Keratinocyte (primary cell): Measurements from ENCODE around the gene FGL2. TPM values are rescaled to one million over a fixed set of nuclear protein-coding genes. Genes with fewer than 3 reads are reported as not detected.
"Not testable (repeated sequence)": the region's sequence is repeated elsewhere in the genome, so short reads cannot be mapped to it uniquely, and the experiment has no call there.

Experiments used
- DNase-seq: peaks from one replicate; pipeline ENCODE4 v3.0.0-alpha.2; 2011; ENCODE audit warnings: low read depth, missing footprints, low spot score
- FAIRE-seq: peaks from 2 replicates; lab custom pipeline; 2011; peaks lifted over from hg19 to GRCh38; lab: Jason Lieb, UNC
- H2AFZ ChIP-seq: 2 replicates; pipeline ENCODE4 v1.6.0; 2012; ENCODE audit warnings: low read length, control low read depth, inconsistent platforms; ENCODE audit not compliant: control insufficient read depth
- H3K27ac ChIP-seq: 2 replicates; pipeline ENCODE4 v1.5.1; 2011; ENCODE audit warnings: low read length; ENCODE audit not compliant: control insufficient read depth, insufficient read depth
- H3K27me3 ChIP-seq: 3 replicates; pipeline ENCODE4 v1.6.0; 2011; ENCODE audit warnings: low read length; ENCODE audit not compliant: control insufficient read depth, insufficient read depth; ENCODE audit errors: extremely low read depth
- H3K36me3 ChIP-seq, 2 experiments: 2 replicates in 1 of 2; 3 replicates in 1 of 2; pipeline ENCODE4 v1.5.1; 2011; ENCODE audit warnings: low read length in 2 of 2, mild to moderate bottlenecking in 1 of 2; ENCODE audit not compliant: control insufficient read depth in 2 of 2, insufficient read depth in 2 of 2; ENCODE audit errors: extremely low read depth in 1 of 2
- H3K4me1 ChIP-seq: 3 replicates; pipeline ENCODE4 v1.5.1; 2011; ENCODE audit warnings: low read length; ENCODE audit not compliant: control insufficient read depth, insufficient read depth; ENCODE audit errors: extremely low read depth
- H3K4me2 ChIP-seq: 3 replicates; pipeline ENCODE4 v1.6.0; 2011; ENCODE audit warnings: low read depth, low read length; ENCODE audit not compliant: control insufficient read depth, insufficient read depth; ENCODE audit errors: extremely low read depth
- H3K4me3 ChIP-seq, 3 experiments: fragments of 200-600 bp in 1 of 3; sonication (generic) in 1 of 3; 2 replicates in 2 of 3; 3 replicates in 1 of 3; pipeline ENCODE4 v1.5.1; 2011 to 2016; ENCODE audit warnings: low read length in 3 of 3, mild to moderate bottlenecking in 3 of 3, control low read depth in 2 of 3, inconsistent platforms in 1 of 3, low read depth in 1 of 3, mixed read lengths in 1 of 3, mixed run types in 1 of 3, moderate library complexity in 1 of 3; ENCODE audit not compliant: control insufficient read depth in 2 of 3, insufficient read depth in 2 of 3; ENCODE audit errors: extremely low read depth in 1 of 3
- H3K79me2 ChIP-seq: 2 replicates; pipeline ENCODE4 v1.6.0; 2012; ENCODE audit warnings: low read length; ENCODE audit not compliant: control insufficient read depth, insufficient read depth
- H3K9ac ChIP-seq: 3 replicates; pipeline ENCODE4 v1.6.0; 2011; ENCODE audit warnings: low read length; ENCODE audit not compliant: control insufficient read depth, insufficient read depth; ENCODE audit errors: extremely low read depth
- H3K9me1 ChIP-seq: 3 replicates; pipeline ENCODE4 v1.6.0; 2011; ENCODE audit warnings: low read length; ENCODE audit not compliant: control insufficient read depth, insufficient read depth; ENCODE audit errors: extremely low read depth
- H3K9me3 ChIP-seq: 2 replicates; pipeline ENCODE4 v1.5.1; 2012; ENCODE audit warnings: low read depth, low read length; ENCODE audit not compliant: control insufficient read depth
- H4K20me1 ChIP-seq: 3 replicates; pipeline ENCODE4 v1.6.0; 2011; ENCODE audit warnings: low read length; ENCODE audit not compliant: control insufficient read depth, insufficient read depth; ENCODE audit errors: extremely low read depth
- EZH2 ChIP-seq: IDR thresholded peaks from one replicate; pipeline ENCODE4 v1.6.1; 2012; ENCODE audit warnings: inconsistent platforms, mild to moderate bottlenecking, low read length, moderate library complexity
- dilution Hi-C: fragments of 300-500 bp; cut with MboI; formaldehyde crosslinking; loops from one replicate; pipeline ENCODE4 v1.7.0; 2020; ENCODE audit warnings: low sequenced_read_pairs; ENCODE audit not compliant: extremely low pct_ligation_motif_present
- polyA plus RNA-seq, 5 experiments: library from polyadenylated mRNA; depleted of rRNA in 3 of 5; stranded (reverse) in 3 of 5; stranded (forward) in 1 of 5; unstranded in 1 of 5; fragments of >200 nt; gene quantifications; 1 replicate in 1 of 5; 2 replicates in 3 of 5; 3 replicates in 1 of 5; pipeline versions ENCODE4 v1.2.1 to v1.2.3, GENCODE V29; 2011 to 2012; ENCODE audit warnings: missing spikeins in 2 of 5, low read depth in 1 of 5, low replicate concordance in 1 of 5
- TF ChIP-seq, protein P1 (sequence below), 3 experiments: IDR thresholded peaks in 1 of 3; conservative IDR thresholded peaks in 1 of 3; optimal IDR thresholded peaks in 1 of 3; 2 replicates in 2 of 3; 3 replicates in 1 of 3; pipeline versions ENCODE3 to v1.5.1; 2011; ENCODE audit warnings: low read length in 3 of 3, mild to moderate bottlenecking in 3 of 3, moderate library complexity in 2 of 3, control low read depth in 1 of 3, inconsistent platforms in 1 of 3; ENCODE audit not compliant: insufficient read depth in 2 of 3; ENCODE audit errors: extremely low read depth in 1 of 3

FGL2 gene
- polyA plus RNA-seq, 1 donor (not counting 4 experiments of a cell fraction or from before 2014, with no cell fraction given): not detected

GRCh38 chr7:77181015-77181595 lies 18.5 kb downstream of the FGL2 start:
- Histone ChIP-seq H3K9me3 (no peaks in the 10 kb centered on the region), H3K27me3 (no peaks in the 10 kb centered on the region), H3K9ac (no peak overlapping the region), H3K36me3 (no peaks in the 10 kb centered on the region), H3K4me3 (no peak overlapping the region), H2AFZ (no peak overlapping the region), H3K4me1 (no peaks in the 10 kb centered on the region), H3K27ac (no peak overlapping the region), H3K9me1 (no peaks in the 10 kb centered on the region), H3K79me2 (no peaks in the 10 kb centered on the region), H3K4me2 (no peak overlapping the region), H4K20me1 (no peaks in the 10 kb centered on the region)
- DNase-seq (no peak), FAIRE-seq (no peak)
- TF ChIP-seq, protein P1, sequence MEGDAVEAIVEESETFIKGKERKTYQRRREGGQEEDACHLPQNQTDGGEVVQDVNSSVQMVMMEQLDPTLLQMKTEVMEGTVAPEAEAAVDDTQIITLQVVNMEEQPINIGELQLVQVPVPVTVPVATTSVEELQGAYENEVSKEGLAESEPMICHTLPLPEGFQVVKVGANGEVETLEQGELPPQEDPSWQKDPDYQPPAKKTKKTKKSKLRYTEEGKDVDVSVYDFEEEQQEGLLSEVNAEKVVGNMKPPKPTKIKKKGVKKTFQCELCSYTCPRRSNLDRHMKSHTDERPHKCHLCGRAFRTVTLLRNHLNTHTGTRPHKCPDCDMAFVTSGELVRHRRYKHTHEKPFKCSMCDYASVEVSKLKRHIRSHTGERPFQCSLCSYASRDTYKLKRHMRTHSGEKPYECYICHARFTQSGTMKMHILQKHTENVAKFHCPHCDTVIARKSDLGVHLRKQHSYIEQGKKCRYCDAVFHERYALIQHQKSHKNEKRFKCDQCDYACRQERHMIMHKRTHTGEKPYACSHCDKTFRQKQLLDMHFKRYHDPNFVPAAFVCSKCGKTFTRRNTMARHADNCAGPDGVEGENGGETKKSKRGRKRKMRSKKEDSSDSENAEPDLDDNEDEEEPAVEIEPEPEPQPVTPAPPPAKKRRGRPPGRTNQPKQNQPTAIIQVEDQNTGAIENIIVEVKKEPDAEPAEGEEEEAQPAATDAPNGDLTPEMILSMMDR (optimal IDR thresholded peaks at IDR 0.05 in 1 of 3, IDR thresholded peaks at IDR 0.05 in 1 of 3, conservative IDR thresholded peaks at IDR 0.05 in 1 of 3; ENCODE audit: extremely low read depth in 1 of 3, insufficient read depth in 2 of 3, low read length in 3 of 3): no peak
- no peak for TF ChIP-seq EZH2
- dilution Hi-C loops: no loop called here

DNA sequence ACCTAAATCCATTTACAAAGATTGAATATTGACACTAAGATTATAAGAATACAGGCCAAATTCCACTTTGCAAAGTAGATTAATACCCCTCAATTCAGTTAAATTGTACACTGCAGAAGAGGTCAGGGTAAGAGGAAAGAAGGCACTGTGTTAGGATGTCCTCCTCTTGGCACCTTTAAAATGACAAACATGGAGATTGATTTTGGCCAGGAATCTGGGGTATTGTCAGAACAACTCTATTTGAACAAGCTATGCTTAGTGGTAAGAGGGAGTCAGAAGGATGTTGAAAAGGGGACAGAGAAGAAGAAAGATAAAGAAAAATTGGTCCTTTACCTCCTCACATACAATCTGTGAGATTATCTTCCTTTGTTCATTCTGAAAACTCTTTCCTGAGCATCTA lies 21.6 kb downstream of the FGL2 start:
- H3K4me1 ChIP-seq, H3K4me3 ChIP-seq, H4K20me1 ChIP-seq, DNase-seq, H3K9ac ChIP-seq, H3K9me3 ChIP-seq, H3K36me3 ChIP-seq, H3K79me2 ChIP-seq, H2AFZ ChIP-seq, H3K9me1 ChIP-seq, H3K27me3 ChIP-seq, H3K27ac ChIP-seq, dilution Hi-C loops, H3K4me2 ChIP-seq: not testable (repeated sequence)
- peak; percentile 23 for FAIRE-seq

DNA sequence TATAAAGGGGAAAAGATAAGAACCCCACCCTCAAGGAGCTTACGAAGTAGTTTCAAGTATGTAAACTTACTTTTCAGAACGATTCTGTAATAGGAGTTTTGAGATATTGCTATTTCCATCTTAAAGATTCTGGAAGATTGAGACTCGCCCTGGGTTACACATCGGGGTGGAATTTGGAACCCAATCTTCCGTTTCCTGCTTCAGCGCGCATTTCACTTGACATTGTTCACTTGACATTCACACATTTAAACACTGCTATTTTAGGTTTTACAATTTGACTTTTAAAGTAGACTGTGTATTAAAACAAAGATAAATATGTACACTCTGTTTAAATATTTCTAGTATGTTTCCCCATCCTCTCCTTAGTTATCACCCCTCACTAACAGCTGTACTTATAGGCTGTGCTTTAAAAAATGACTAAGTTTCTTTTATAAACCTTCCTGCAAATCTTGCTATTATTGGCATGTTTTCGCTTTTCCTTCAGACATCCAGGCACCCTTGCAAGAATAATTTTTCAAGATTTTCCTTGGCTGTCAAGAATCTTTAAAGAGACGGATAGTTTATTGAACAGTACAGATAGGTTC lies 22.2 kb downstream of the FGL2 start:
- H3K4me1 ChIP-seq, H3K9me3 ChIP-seq, dilution Hi-C loops, H3K9me1 ChIP-seq, H4K20me1 ChIP-seq, H3K27me3 ChIP-seq, H3K9ac ChIP-seq, H3K79me2 ChIP-seq, H3K27ac ChIP-seq, DNase-seq, H2AFZ ChIP-seq, H3K4me3 ChIP-seq, H3K36me3 ChIP-seq, H3K4me2 ChIP-seq, FAIRE-seq: not testable (repeated sequence)

DNA sequence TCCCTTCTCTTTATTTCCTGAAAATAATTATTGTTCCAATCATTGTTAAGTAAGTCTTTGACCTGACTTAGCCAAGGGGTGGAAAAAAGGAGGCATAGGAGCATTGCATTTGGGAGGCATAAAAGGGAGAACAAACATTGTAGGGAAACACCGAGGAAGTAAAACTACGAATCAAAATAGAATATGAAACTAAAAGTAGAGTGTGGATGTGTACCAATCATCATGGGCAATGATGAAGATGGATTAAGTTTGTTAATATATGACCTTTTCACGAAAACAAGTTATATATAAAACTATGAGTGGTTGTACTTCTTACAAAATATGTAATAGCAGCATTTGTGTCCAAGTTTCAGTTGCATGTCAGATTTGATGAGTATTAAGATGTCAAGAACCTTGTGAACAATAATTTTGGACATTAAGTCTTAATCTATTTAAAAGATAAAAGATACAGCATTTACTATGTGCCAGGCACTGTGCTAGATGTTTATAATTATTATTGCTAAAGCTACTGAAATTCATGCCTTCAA lies 24.3 kb downstream of the FGL2 start:
- H3K4me2 ChIP-seq, H3K9ac ChIP-seq, H3K9me3 ChIP-seq, FAIRE-seq, H3K4me1 ChIP-seq, H4K20me1 ChIP-seq, DNase-seq, H3K27ac ChIP-seq, H3K27me3 ChIP-seq, H3K9me1 ChIP-seq, H3K36me3 ChIP-seq, H2AFZ ChIP-seq, H3K79me2 ChIP-seq, H3K4me3 ChIP-seq, dilution Hi-C loops: not testable (repeated sequence)
